GM10266 (cell line): ENCODE measurements around the gene MRPS2.

Experiments
- DNase-seq: peaks from one replicate; pipeline ENCODE4 v3.0.0; 2012; ENCODE audit errors: extremely low spot score
- TF ChIP-seq, protein P1 (sequence below): IDR thresholded peaks from 2 replicates; pipeline ENCODE4 v1.5.1; 2012; ENCODE audit warnings: mild to moderate bottlenecking, low read depth; ENCODE audit not compliant: control insufficient read depth, insufficient read depth; ENCODE audit errors: missing control alignments

Gene MRPS2

DNA sequence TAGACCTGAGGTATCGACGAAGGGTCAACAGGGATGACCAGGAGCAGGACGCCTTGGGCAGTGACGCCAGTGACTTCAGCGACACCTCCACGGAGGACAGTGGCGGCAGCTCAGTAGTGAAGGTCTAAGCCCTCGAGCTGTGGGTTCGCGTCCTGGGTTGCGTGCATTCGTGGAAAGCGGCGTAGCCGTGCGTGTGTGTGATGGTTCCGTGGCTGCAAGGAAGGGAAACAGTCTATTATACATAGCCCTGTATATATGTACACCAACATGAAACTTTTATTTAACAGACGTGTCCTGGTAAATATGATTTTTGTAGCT is 12.5 kb upstream of the MRPS2 start:
- no peak for DNase-seq
- TF ChIP-seq, protein P1, sequence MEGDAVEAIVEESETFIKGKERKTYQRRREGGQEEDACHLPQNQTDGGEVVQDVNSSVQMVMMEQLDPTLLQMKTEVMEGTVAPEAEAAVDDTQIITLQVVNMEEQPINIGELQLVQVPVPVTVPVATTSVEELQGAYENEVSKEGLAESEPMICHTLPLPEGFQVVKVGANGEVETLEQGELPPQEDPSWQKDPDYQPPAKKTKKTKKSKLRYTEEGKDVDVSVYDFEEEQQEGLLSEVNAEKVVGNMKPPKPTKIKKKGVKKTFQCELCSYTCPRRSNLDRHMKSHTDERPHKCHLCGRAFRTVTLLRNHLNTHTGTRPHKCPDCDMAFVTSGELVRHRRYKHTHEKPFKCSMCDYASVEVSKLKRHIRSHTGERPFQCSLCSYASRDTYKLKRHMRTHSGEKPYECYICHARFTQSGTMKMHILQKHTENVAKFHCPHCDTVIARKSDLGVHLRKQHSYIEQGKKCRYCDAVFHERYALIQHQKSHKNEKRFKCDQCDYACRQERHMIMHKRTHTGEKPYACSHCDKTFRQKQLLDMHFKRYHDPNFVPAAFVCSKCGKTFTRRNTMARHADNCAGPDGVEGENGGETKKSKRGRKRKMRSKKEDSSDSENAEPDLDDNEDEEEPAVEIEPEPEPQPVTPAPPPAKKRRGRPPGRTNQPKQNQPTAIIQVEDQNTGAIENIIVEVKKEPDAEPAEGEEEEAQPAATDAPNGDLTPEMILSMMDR = no peak

DNA sequence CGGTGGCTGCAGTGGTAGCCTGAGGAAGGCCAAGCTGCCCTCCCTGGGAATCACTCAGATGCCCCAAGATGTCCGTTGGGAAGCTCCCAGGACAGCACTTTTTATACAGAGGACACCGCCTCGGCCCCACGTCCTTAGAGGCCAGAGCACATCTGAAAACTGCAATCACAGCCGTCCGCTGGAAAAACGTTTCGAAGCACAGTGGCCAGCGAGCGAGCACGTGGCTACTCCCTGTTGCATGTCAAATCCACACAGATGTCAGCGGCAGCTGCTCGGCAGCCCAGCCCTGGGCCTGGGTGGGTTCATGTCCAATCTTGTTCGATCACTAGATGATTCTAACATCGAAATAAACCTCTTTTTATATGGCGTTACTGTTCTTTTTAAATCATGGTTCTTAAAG is 12.0 kb upstream of the MRPS2 start:
- DNase-seq = no peak
- TF ChIP-seq, protein P1 = no peak

DNA sequence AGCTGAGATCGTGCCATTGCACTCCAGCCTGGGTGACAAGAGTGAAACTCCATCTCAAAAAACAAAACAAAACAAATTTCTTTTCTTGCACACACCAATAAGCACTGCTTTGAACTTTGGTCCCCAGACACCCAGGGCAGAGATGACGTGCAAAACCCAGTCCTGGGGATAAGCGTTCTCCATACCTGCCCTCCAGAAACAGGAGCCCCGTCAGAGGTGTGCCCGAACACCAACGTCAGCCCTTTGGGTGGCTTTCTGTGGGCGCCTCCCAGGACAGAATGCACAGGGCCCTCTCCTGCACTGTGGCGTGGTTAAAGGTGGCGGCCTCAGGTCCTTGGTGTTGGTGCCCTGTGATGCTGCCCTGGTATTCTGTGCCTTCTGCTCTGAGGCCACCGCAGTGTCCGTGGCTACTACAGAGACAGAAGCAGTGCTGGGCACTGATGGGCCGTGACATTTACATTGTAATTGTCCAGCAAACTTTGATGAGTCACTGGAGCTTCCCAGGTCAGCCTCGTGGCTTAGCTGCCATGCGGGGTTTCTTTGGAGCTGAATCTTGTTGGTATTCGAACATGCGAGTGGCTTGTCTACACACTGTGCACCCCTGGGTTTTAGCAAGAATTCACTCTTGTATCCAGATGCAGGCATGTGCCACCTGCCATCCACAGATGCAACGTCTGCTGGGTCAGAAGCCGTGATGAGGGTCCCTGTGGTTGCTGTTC is 11.1 kb upstream of the MRPS2 start:
- TF ChIP-seq, protein P1 = no peak
- DNase-seq = no peak

DNA sequence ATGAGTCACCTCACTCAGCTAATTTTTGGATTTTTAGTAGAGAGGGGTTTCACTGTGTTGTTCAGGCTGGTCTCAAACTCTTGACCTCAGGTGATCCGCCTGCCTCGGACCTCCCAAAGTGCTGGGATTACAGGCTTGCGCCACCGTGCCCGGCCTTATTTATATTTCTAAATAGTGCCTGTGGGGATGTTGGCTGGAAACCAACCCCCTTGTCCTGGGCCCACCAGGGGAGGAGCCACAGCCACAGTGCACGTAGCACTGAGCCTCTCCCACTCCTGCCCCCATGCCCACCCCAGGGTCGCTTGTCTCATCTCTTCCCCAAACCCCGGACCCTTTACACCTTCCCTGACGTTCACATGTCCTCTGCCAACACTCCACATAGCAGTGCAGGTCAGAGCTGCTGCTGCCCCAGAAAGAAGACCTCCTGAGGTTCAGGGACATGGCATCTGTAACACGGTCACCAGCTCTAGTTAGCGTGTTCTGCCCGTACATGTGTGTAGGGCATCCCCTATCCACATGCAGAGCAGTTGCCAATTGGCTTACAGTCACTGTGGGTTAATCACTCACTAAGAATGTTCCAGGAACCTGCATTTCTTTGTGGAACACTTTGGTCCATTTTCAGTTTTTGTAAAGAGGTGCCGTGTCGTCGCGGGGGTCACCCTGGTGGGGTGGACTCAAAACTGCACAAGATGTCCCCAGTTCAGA is 10.2 kb upstream of the MRPS2 start:
- TF ChIP-seq, protein P1 = no peak
- no peak for DNase-seq

DNA sequence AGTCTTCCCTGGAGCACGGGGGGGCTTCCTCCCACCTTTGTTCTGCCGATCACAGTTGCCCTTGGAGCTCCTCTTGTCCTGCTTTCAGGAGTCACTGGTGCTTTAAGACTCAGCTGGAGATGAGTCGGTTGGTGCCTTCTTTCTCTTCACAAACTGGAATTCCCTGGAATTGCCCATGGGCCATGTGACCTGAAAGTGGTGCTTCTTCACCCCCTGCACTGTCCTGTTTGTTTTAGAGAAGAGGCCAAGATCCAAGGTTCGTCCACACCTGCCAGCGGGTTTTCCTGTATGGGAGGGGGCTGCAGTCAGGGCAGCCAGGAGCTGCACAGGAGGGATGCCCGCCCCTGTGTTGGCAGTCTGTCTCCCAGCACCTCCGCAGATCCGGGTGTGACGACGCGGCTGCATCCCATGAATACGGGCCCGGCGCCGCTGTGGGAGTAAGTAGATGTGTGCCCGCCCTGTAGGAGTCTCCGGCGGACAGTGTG is 9.5 kb upstream of the MRPS2 start:
- DNase-seq = no peak
- TF ChIP-seq, protein P1 = no peak

DNA sequence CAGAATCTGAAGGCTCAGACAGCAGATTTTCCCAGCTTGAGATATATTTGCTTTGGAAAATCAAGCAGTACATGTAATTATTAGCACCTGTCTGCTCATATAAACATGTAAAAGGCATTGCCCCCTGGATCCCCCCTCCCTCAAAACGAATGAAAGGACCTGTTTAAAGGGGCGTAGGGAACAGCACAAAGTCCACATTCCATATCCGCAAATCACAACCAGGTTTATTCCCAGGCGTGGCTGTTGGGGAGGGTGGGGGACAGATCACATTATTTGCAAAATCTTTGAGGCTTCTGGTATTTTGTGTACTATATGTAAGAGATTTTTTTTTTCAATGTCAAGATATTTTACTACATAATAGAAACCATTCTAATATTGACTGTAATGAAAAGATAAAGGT is 8.7 kb upstream of the MRPS2 start:
- TF ChIP-seq, protein P1 = no peak
- no peak for DNase-seq
